ENCODE measurements around the gene DBF4B.
A peak's percentile ranks its signal among the peaks of the same experiment; 100 is the strongest.

Gene DBF4B

DNA sequence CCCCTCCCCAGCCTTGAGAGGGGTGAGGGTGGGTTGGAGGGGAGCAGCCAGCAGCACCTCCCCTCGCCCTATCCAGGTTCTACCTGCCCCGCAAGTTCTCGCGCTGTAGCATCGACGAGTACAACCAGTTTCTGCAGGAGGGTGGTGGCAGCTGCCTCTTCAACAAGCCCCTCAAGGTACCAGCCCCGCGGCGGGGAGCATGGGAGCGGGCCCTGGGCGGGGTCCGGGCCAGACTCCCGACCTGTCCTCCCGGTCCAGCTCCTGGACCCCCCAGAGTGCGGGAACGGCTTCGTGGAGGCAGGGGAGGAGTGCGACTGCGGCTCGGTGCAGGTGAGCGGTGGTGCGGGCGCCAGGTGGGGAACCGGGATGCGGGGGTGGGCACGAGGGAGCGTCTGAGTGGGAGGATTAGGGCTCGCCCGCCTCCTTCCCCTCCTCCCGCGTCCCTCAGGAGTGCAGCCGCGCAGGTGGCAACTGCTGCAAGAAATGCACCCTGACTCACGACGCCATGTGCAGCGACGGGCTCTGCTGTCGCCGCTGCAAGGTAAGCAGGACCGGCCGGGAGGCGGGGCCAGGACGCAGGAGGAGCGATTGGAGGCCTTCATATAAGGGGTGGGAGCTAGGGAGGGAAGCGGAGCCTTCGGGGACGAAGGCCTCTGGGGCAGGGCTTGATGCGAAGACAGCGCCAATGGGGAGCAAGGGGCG, 66.8 kb downstream of the DBF4B start:
- Histone ChIP-seq H3K27ac (ENCODE audit: low read length) (peak overlapping the region; percentile 43), H4K20me1 (ENCODE audit: insufficient read depth, low read length) (peaks cover 3% of the 10 kb centered on the region; the same call in 1 of the 2 replicates), H3K9ac (ENCODE audit: low read depth, low read length) (peak overlapping the region; percentile 63), H3K4me3 (ENCODE audit: low read depth in 1 of 2, low read length in 2 of 2) (peak overlapping the region; percentile 40 to 72), H3K79me2 (ENCODE audit: insufficient read depth, low read length) (no peaks in the 10 kb centered on the region), H3K36me3 (ENCODE audit: insufficient read depth, low read length) (no peaks in the 10 kb centered on the region), H2AFZ (ENCODE audit: low read depth, low read length) (peak overlapping the region; percentile 96), H3K4me1 (ENCODE audit: insufficient read depth, low read length) (peaks cover 37% of the 10 kb centered on the region), H3K27me3 (ENCODE audit: insufficient read depth, low read length, poor library complexity) (no peaks in the 10 kb centered on the region), H3K9me3 (ENCODE audit: insufficient read depth, low read length, severe bottlenecking) (no peaks in the 10 kb centered on the region), H3K4me2 (ENCODE audit: insufficient read depth, low read length) (peak overlapping the region; percentile 100)
- DNase-seq (peak; percentile 100), ATAC-seq (ENCODE audit: insufficient read depth, low read depth) (peak; percentile 94)
- no peak for TF ChIP-seq EZH2 (IDR thresholded peaks at IDR 0.05; ENCODE audit: borderline replicate concordance, low read depth, low read length, severe bottlenecking)
- TF ChIP-seq CTCF (IDR thresholded peaks at IDR 0.05; ENCODE audit: borderline replicate concordance, extremely low read depth, low read length, poor library complexity, severe bottlenecking): no peak

GRCh38 chr17:44775838-44776621, 67.6 kb downstream of the DBF4B start:
- Histone ChIP-seq H3K36me3 (ENCODE audit: insufficient read depth, low read length) (no peaks in the 10 kb centered on the region), H3K79me2 (ENCODE audit: insufficient read depth, low read length) (no peaks in the 10 kb centered on the region), H2AFZ (ENCODE audit: low read depth, low read length) (peak overlapping the region; percentile 72), H3K9me3 (ENCODE audit: insufficient read depth, low read length, severe bottlenecking) (no peaks in the 10 kb centered on the region), H3K4me1 (ENCODE audit: insufficient read depth, low read length) (peaks cover 37% of the 10 kb centered on the region), H4K20me1 (ENCODE audit: insufficient read depth, low read length) (peaks cover 3% of the 10 kb centered on the region; the same call in 1 of the 2 replicates), H3K4me3 (ENCODE audit: low read depth in 1 of 2, low read length in 2 of 2) (peak overlapping the region; percentile 10 to 72; a peak in 3 of 4 replicates), H3K27me3 (ENCODE audit: insufficient read depth, low read length, poor library complexity) (no peaks in the 10 kb centered on the region), H3K27ac (ENCODE audit: low read length) (no peak overlapping the region; the same call in 1 of the 2 replicates), H3K9ac (ENCODE audit: low read depth, low read length) (peak overlapping the region; percentile 52), H3K4me2 (ENCODE audit: insufficient read depth, low read length) (peak overlapping the region; percentile 100)
- ATAC-seq (ENCODE audit: insufficient read depth, low read depth) (peak; percentile 30), DNase-seq (no peak)
- no peak for TF ChIP-seq EZH2 (IDR thresholded peaks at IDR 0.05; ENCODE audit: borderline replicate concordance, low read depth, low read length, severe bottlenecking)
- no peak for TF ChIP-seq CTCF (IDR thresholded peaks at IDR 0.05; ENCODE audit: borderline replicate concordance, extremely low read depth, low read length, poor library complexity, severe bottlenecking)

- Histone ChIP-seq H3K9ac (ENCODE audit: low read depth, low read length) (peak overlapping the region; percentile 52; the same call in 1 of the 2 replicates), H3K4me2 (ENCODE audit: insufficient read depth, low read length) (peak overlapping the region; percentile 100), H2AFZ (ENCODE audit: low read depth, low read length) (0 out of 2 replicates have a peak overlapping the region, but pooled peaks have one; percentile 72), H3K4me3 (ENCODE audit: low read depth in 1 of 2, low read length in 2 of 2) (peak overlapping the region in 1 of 2 experiments; percentile 72; a peak in 2 of 4 replicates), H3K4me1 (ENCODE audit: insufficient read depth, low read length) (peaks cover 37% of the 10 kb centered on the region), H4K20me1 (ENCODE audit: insufficient read depth, low read length) (peaks cover 3% of the 10 kb centered on the region; the same call in 1 of the 2 replicates), H3K9me3 (ENCODE audit: insufficient read depth, low read length, severe bottlenecking) (no peaks in the 10 kb centered on the region), H3K27ac (ENCODE audit: low read length) (no peak overlapping the region), H3K27me3 (ENCODE audit: insufficient read depth, low read length, poor library complexity) (no peaks in the 10 kb centered on the region), H3K36me3 (ENCODE audit: insufficient read depth, low read length) (no peaks in the 10 kb centered on the region), H3K79me2 (ENCODE audit: insufficient read depth, low read length) (no peaks in the 10 kb centered on the region)
- TF ChIP-seq CTCF (IDR thresholded peaks at IDR 0.05; ENCODE audit: borderline replicate concordance, extremely low read depth, low read length, poor library complexity, severe bottlenecking) (no peak), EZH2 (IDR thresholded peaks at IDR 0.05; ENCODE audit: borderline replicate concordance, low read depth, low read length, severe bottlenecking) (no peak)
- ATAC-seq (ENCODE audit: insufficient read depth, low read depth) (no peak), DNase-seq (no peak)
These were observed 68.3 kb downstream of the DBF4B start for GRCh38 chr17:44776628-44777393.

Data from DND-41 (cell line).